KMS-11 (cell line): ENCODE results near the gene STK32C.

ENCODE experiments used
- H2AFZ ChIP-seq: fragments of 200-600 bp; sonication (generic); 2 replicates; pipeline ENCODE4 v1.6.1; 2016; ENCODE audit warnings: antibody characterized with exemption, mixed run types, low read depth
- H3K27ac ChIP-seq: fragments of 200-600 bp; sonication (generic); 2 replicates; pipeline ENCODE4 v1.6.1; 2016; ENCODE audit warnings: mild to moderate bottlenecking, mixed run types
- H3K27me3 ChIP-seq: fragments of 200-600 bp; sonication (generic); 2 replicates; pipeline ENCODE4 v1.6.1; 2017; ENCODE audit warnings: mild to moderate bottlenecking, low read depth, mixed run types, moderate library complexity; ENCODE audit not compliant: insufficient read depth
- H3K36me3 ChIP-seq: fragments of 200-600 bp; sonication (generic); 2 replicates; pipeline ENCODE4 v1.6.1; 2017; ENCODE audit warnings: mild to moderate bottlenecking, mixed run types; ENCODE audit not compliant: insufficient read depth
- H3K4me1 ChIP-seq: fragments of 200-600 bp; sonication (generic); 2 replicates; pipeline ENCODE4 v1.6.1; 2016; ENCODE audit warnings: mild to moderate bottlenecking, low read depth, mixed run types; ENCODE audit not compliant: poor library complexity, severe bottlenecking
- H3K4me2 ChIP-seq: fragments of 200-600 bp; sonication (generic); 2 replicates; pipeline ENCODE4 v1.7.0; 2016; ENCODE audit warnings: mild to moderate bottlenecking, mixed run types
- H3K4me3 ChIP-seq: fragments of 200-600 bp; sonication (generic); IDR thresholded peaks from 2 replicates; pipeline ENCODE4 v1.6.1; 2017; ENCODE audit warnings: low read depth, low read length, mixed read lengths; ENCODE audit not compliant: insufficient read depth
- H3K79me2 ChIP-seq: fragments of 200-600 bp; sonication (generic); 2 replicates; pipeline ENCODE4 v1.6.1; 2016; ENCODE audit warnings: low read depth, mixed run types; ENCODE audit not compliant: insufficient read depth
- H3K9ac ChIP-seq: fragments of 200-600 bp; sonication (generic); 2 replicates; pipeline ENCODE4 v1.6.1; 2016; ENCODE audit warnings: mild to moderate bottlenecking, mixed run types
- H4K20me1 ChIP-seq: fragments of 200-600 bp; sonication (generic); 2 replicates; pipeline ENCODE4 v1.6.1; 2016; ENCODE audit warnings: mild to moderate bottlenecking, mixed run types; ENCODE audit not compliant: insufficient read depth
- TF ChIP-seq, protein P1 (sequence below): fragments of 200-600 bp; sonication (generic); conservative IDR thresholded peaks from 2 replicates; pipeline ENCODE4 v1.6.1; 2017; ENCODE audit warnings: low read depth, mild to moderate bottlenecking, antibody characterized with exemption, low read length, moderate library complexity, mixed read lengths

Gene STK32C

DNA sequence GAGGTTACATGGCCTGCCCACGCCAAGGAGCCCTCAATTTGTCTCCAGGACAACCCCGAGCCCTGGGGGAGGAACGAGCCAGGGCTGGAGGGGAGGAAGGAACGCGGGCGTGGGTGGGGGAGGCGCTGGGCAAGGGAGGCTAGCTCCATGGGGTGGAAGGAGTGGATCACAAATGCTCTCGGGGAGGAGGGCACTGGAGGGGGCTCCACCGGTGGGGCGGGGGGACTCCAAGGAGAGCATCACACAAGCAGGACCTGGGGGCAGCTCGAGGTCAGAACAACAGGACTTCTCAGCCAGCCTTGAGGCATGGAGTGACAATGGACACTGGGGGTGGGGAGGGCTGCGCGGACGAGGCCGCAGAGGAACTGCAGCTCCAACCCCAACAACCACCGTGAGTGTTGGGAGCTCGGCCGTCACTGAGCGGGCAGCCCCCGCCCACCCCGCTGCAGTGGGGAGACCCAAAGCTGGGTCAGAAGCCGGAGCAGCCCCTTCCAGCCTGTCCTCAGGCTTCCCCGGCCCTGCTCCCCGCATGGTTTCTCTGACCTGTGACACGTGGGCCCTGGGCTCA is 41.1 kb downstream of the STK32C start:
- TF ChIP-seq, protein P1, sequence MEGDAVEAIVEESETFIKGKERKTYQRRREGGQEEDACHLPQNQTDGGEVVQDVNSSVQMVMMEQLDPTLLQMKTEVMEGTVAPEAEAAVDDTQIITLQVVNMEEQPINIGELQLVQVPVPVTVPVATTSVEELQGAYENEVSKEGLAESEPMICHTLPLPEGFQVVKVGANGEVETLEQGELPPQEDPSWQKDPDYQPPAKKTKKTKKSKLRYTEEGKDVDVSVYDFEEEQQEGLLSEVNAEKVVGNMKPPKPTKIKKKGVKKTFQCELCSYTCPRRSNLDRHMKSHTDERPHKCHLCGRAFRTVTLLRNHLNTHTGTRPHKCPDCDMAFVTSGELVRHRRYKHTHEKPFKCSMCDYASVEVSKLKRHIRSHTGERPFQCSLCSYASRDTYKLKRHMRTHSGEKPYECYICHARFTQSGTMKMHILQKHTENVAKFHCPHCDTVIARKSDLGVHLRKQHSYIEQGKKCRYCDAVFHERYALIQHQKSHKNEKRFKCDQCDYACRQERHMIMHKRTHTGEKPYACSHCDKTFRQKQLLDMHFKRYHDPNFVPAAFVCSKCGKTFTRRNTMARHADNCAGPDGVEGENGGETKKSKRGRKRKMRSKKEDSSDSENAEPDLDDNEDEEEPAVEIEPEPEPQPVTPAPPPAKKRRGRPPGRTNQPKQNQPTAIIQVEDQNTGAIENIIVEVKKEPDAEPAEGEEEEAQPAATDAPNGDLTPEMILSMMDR = no peak
- no peaks in the 10 kb centered on the region for H3K4me1 ChIP-seq
- no peak overlapping the region for H3K4me2 ChIP-seq
- H3K36me3 ChIP-seq = no peaks in the 10 kb centered on the region
- H3K4me3 ChIP-seq = no peak overlapping the region
- no peak overlapping the region for H3K27ac ChIP-seq
- H3K27me3 ChIP-seq = peaks cover 7% of the 10 kb centered on the region
- H3K9ac ChIP-seq = no peak overlapping the region
- no peaks in the 10 kb centered on the region for H3K79me2 ChIP-seq
- no peaks in the 10 kb centered on the region for H4K20me1 ChIP-seq
- H2AFZ ChIP-seq = no peak overlapping the region

DNA sequence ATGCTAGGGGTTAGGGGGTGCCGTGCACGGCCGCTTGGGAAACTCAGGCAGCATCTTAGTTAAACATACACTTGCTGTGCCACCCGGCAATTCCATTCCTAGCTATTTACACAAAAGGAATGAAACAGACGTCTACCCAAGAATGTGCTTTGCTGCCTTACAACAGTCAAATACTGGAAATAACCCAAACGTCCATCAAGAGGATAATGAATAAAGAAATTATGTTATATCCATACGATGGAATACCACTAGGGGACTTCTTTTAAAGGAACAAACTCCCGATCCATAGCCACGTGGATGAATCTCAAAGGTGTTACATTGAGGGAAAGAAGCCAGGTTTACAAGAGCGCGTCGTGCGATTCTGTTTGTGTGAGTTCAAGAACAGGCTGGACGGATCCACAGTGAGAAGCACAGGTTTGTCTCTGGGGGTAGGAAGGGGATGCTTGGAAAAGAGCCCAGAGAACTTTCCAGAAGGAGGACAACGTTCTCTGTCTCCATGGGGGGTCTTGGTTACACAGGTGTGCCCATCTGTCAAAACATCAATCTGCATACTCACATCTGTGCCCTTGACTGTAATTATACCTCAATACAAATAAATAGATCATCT is 41.8 kb downstream of the STK32C start:
- Histone ChIP-seq H3K4me2 (no peak overlapping the region), H2AFZ (no peak overlapping the region), H3K36me3 (no peaks in the 10 kb centered on the region), H3K27ac (no peak overlapping the region), H4K20me1 (no peaks in the 10 kb centered on the region), H3K27me3 (peaks cover 11% of the 10 kb centered on the region), H3K79me2 (no peaks in the 10 kb centered on the region), H3K4me1 (no peaks in the 10 kb centered on the region), H3K9ac (no peak overlapping the region), H3K4me3 (no peak overlapping the region)
- TF ChIP-seq, protein P1 = no peak

GRCh38 chr10:132264966-132265889 is 42.5 kb downstream of the STK32C start:
- H3K27ac ChIP-seq = no peak overlapping the region

DNA sequence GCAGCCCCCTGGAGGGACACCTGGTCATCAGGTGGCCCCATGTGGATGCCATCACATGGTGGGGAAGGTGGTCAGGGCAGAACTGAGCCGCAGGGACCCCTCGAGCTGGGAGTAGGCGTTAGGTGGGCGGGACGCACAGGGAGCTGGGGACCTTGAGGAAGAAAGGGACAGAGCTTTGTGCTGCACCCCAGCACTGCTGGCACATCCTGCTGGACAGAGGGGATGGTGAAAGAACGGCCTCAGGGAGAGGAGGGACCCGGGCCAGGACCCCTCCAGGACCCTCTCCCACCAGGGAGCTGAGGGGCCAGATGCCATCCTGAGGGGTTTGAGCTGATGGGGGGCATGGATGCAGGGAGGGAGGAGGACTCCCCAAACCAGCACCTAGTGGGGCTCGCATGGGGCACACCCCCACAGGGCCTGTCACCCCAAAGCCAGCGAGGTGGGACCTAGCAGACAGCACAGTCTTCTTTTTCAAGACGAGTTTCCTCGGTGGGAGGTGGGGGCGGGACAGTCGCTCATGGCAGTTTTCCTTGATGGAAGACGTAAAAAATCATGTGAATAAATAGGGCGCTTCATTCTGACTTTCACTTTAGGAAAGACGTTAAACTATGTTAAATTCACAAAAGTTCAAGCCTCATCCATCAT is 43.3 kb downstream of the STK32C start:
- TF ChIP-seq, protein P1 = no peak
- H3K79me2 ChIP-seq = no peaks in the 10 kb centered on the region
- no peak overlapping the region for H3K27ac ChIP-seq
- no peaks in the 10 kb centered on the region for H3K36me3 ChIP-seq
- H3K27me3 ChIP-seq = peaks cover 14% of the 10 kb centered on the region
- H3K4me1 ChIP-seq = no peaks in the 10 kb centered on the region
- no peak overlapping the region for H3K4me3 ChIP-seq
- H2AFZ ChIP-seq = no peak overlapping the region
- no peak overlapping the region for H3K9ac ChIP-seq
- H3K4me2 ChIP-seq = no peak overlapping the region
- no peaks in the 10 kb centered on the region for H4K20me1 ChIP-seq

More at GRCh38 chr10:132264966-132265889, 42.5 kb downstream of the STK32C start:
- Histone ChIP-seq H3K27me3 (peaks cover 11% of the 10 kb centered on the region), H3K36me3 (no peaks in the 10 kb centered on the region), H4K20me1 (no peaks in the 10 kb centered on the region), H3K79me2 (no peaks in the 10 kb centered on the region), H3K4me1 (no peaks in the 10 kb centered on the region), H3K4me3 (no peak overlapping the region), H3K9ac (no peak overlapping the region), H2AFZ (no peak overlapping the region), H3K4me2 (no peak overlapping the region)
- TF ChIP-seq, protein P1 = no peak
